ENCODE measurements around the gene SLC7A11.

Gene SLC7A11

GRCh38 chr4:138242076-138242833 is at the start of gene SLC7A11:
TSS of gene SLC7A11 (minus strand) at chr4:138242349. CDS start at chr4:138242069, 280 bp downstream.
- DNase-seq (ENCODE audit: low spot score): peak; percentile 69

- no peak for DNase-seq (ENCODE audit: low spot score)
Observed at GRCh38 chr4:138291431-138291830, 49.3 kb upstream of the SLC7A11 start.

GRCh38 chr4:138290805-138291204 is 48.7 kb upstream of the SLC7A11 start:
- DNase-seq (ENCODE audit: low spot score): no peak

GRCh38 chr4:138279286-138279685 is 37.1 kb upstream of the SLC7A11 start:
- no peak for DNase-seq (ENCODE audit: low spot score)

- no peak for DNase-seq (ENCODE audit: low spot score)
Observed at GRCh38 chr4:138277133-138277532, 35.0 kb upstream of the SLC7A11 start.

- peak; percentile 7 for DNase-seq (ENCODE audit: low spot score)
Observed at GRCh38 chr4:138275963-138276621, 33.9 kb upstream of the SLC7A11 start.

- no peak for DNase-seq (ENCODE audit: low spot score)
Observed at GRCh38 chr4:138275216-138275615, 33.1 kb upstream of the SLC7A11 start.

GRCh38 chr4:138269175-138269574 is 27.0 kb upstream of the SLC7A11 start:
- DNase-seq (ENCODE audit: low spot score): no peak

GRCh38 chr4:138267835-138268234 is 25.7 kb upstream of the SLC7A11 start:
- no peak for DNase-seq (ENCODE audit: low spot score)

GRCh38 chr4:138266948-138267347 is 24.8 kb upstream of the SLC7A11 start:
- DNase-seq (ENCODE audit: low spot score): no peak

GRCh38 chr4:138263247-138263816 is 21.2 kb upstream of the SLC7A11 start:
- DNase-seq (ENCODE audit: low spot score): no peak

- DNase-seq (ENCODE audit: low spot score): no peak
Observed at GRCh38 chr4:138262469-138262868, 20.3 kb upstream of the SLC7A11 start.

GRCh38 chr4:138262030-138262429 is 19.9 kb upstream of the SLC7A11 start:
- no peak for DNase-seq (ENCODE audit: low spot score)

GRCh38 chr4:138259824-138260223 is 17.7 kb upstream of the SLC7A11 start:
- no peak for DNase-seq (ENCODE audit: low spot score)

GRCh38 chr4:138259271-138259670 is 17.1 kb upstream of the SLC7A11 start:
- no peak for DNase-seq (ENCODE audit: low spot score)

- DNase-seq (ENCODE audit: low spot score): no peak
Observed at GRCh38 chr4:138256608-138257007, 14.5 kb upstream of the SLC7A11 start.

- DNase-seq (ENCODE audit: low spot score): no peak
Observed at GRCh38 chr4:138255917-138256597, 13.9 kb upstream of the SLC7A11 start.

- DNase-seq (ENCODE audit: low spot score): no peak
Observed at GRCh38 chr4:138252551-138252950, 10.4 kb upstream of the SLC7A11 start.

- DNase-seq (ENCODE audit: low spot score): no peak
Observed at GRCh38 chr4:138251938-138252337, 9.8 kb upstream of the SLC7A11 start.

- no peak for DNase-seq (ENCODE audit: low spot score)
Observed at GRCh38 chr4:138249132-138249531, 7.0 kb upstream of the SLC7A11 start.

GRCh38 chr4:138248058-138248457 is 5.9 kb upstream of the SLC7A11 start:
- no peak for DNase-seq (ENCODE audit: low spot score)

- DNase-seq (ENCODE audit: low spot score): no peak
Observed at GRCh38 chr4:138247643-138248042, 5.5 kb upstream of the SLC7A11 start.

GRCh38 chr4:138243369-138243768 is 1.2 kb upstream of the SLC7A11 start:
- DNase-seq (ENCODE audit: low spot score): no peak
